NB4 (cell line): ENCODE results near the gene OR10A4.

Experiments used
- DNase-seq: peaks from one replicate; pipeline ENCODE4 v3.0.0; 2010; ENCODE audit warnings: low read depth
- H3K4me3 ChIP-seq: one replicate; pipeline ENCODE4 v1.5.1; 2011; ENCODE audit warnings: mild to moderate bottlenecking, low read depth, low read length, moderate library complexity
- MYC ChIP-seq: IDR thresholded peaks from 2 replicates; pipeline ENCODE4 v1.6.1; 2011; ENCODE audit warnings: low read depth, low read length
- POLR2A ChIP-seq: IDR thresholded peaks from 2 replicates; pipeline ENCODE4 v1.6.1; 2011; ENCODE audit warnings: mild to moderate bottlenecking; ENCODE audit not compliant: insufficient read length; ENCODE audit errors: extremely low read depth
- TF ChIP-seq, protein P1 (sequence below): IDR thresholded peaks from 2 replicates; pipeline ENCODE4 v1.6.1; 2011; ENCODE audit warnings: low read depth, low read length
- TF ChIP-seq, protein P2 (sequence below): IDR thresholded peaks from one replicate; pipeline ENCODE4 v1.5.1; 2012; ENCODE audit warnings: low read depth, low read length

OR10A4 gene

DNA sequence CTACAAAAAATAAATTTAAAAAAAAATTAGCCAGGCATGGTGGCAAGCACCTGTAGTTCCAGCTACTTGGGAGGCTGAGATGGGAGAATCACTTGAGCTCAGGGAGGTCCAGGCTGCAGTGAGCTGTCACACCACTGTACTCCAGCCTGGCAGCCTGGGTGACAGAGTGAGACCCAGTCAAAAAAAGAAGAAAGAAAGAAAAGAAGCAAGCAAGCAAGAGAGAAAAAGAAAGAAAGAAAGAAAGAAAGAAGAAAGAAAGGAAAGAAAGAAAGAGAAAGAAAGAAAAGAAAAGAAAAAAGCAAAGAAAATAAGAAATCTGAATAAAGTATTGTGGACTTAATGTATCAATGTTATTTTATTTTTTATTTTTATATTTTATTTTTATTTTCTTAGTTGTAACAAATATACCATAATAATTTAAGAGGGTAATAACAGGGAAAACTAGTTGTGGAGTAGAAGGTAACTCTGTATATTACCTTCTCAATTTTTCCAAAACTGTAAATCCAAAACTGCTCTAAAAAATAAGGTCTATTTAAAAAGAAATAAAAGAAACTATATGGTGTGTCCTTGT lies 48.7 kb downstream of the OR10A4 start:
- no peak for TF ChIP-seq POLR2A
- no peak for TF ChIP-seq MYC
- TF ChIP-seq, protein P1, sequence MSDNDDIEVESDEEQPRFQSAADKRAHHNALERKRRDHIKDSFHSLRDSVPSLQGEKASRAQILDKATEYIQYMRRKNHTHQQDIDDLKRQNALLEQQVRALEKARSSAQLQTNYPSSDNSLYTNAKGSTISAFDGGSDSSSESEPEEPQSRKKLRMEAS: no peak
- TF ChIP-seq, protein P2, sequence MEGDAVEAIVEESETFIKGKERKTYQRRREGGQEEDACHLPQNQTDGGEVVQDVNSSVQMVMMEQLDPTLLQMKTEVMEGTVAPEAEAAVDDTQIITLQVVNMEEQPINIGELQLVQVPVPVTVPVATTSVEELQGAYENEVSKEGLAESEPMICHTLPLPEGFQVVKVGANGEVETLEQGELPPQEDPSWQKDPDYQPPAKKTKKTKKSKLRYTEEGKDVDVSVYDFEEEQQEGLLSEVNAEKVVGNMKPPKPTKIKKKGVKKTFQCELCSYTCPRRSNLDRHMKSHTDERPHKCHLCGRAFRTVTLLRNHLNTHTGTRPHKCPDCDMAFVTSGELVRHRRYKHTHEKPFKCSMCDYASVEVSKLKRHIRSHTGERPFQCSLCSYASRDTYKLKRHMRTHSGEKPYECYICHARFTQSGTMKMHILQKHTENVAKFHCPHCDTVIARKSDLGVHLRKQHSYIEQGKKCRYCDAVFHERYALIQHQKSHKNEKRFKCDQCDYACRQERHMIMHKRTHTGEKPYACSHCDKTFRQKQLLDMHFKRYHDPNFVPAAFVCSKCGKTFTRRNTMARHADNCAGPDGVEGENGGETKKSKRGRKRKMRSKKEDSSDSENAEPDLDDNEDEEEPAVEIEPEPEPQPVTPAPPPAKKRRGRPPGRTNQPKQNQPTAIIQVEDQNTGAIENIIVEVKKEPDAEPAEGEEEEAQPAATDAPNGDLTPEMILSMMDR: no peak
- no peak overlapping the region for H3K4me3 ChIP-seq
- DNase-seq: no peak

- no peak overlapping the region for H3K4me3 ChIP-seq
- no peak for DNase-seq
- TF ChIP-seq POLR2A (no peak), MYC (no peak)
- TF ChIP-seq, protein P2: no peak
- TF ChIP-seq, protein P1: no peak
Measured at GRCh38 chr11:6925636-6926207, 49.3 kb downstream of the OR10A4 start.

GRCh38 chr11:6926208-6927029 lies 50.0 kb downstream of the OR10A4 start, which contains the start of gene ZNF215:
Gene ZNF215, plus strand, starts transcription at chr11:6926426. Its CDS starts 5,847 bp downstream, at chr11:6932273.
- no peak within 1 kb of the TSS for H3K4me3 ChIP-seq
- DNase-seq: no peak
- TF ChIP-seq MYC (no peak), POLR2A (no peak)
- TF ChIP-seq, protein P1: no peak
- TF ChIP-seq, protein P2: no peak

DNA sequence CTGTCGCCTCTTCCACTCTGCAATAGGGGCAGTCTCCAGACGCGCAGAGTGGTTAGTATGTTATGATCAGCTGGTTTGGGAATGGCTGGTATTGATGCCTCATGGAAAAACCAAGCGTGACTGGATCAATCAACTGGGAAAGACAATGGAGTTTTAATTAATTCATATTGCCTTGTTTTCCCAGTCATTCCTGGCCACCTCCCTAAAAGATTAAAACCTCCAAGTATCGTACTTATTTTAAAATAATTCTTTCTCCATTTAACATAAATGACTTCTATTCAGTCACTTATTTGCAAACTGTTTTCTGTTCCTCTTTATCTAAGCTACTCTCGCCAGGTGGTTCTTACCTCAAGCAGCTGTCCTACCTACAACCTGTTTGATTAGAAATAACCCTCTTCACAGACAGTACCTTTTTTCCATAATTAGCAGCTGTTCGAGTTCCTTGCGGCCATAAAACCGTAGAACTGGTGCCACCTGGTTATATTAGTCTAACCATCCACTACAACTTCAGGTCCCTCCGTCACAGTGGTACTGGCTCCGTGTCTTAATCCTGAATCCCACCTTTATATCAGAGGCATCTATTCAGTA lies 50.7 kb downstream of the OR10A4 start:
- no peak for DNase-seq

More for the DNA sequence above, 50.7 kb downstream of the OR10A4 start:
- no peak overlapping the region for H3K4me3 ChIP-seq
- TF ChIP-seq, protein P2: no peak
- TF ChIP-seq, protein P1: no peak
- no peak for TF ChIP-seq MYC
- TF ChIP-seq POLR2A: no peak
